K562 (cell line): ENCODE measurements around the gene CHL1. TPM values are rescaled to one million over a fixed set of nuclear protein-coding genes. Genes with fewer than 3 reads are reported as not detected.

ENCODE experiments used
- ATAC-seq: fragments of 200-7000 bp; cut with Tn5 transposase; 3 replicates; pipeline ENCODE4 v1.9.1; 2020; ENCODE audit warnings: moderate library complexity
- BruUV-seq: library from RNA; stranded (reverse); fragments of 400-500 nt; replicated peaks from 2 replicates; lab custom pipeline; 2021; lab: Mats Ljungman, UMichigan
- CTCF ChIA-PET: fragments of 300-600 bp; formaldehyde crosslinking; extraction: SDS; loops from one replicate; lab custom pipeline; 2021; ENCODE audit warnings: low intra/inter-chr PET ratio; lab: Yijun Ruan, JAX
- POLR2A ChIA-PET: fragments of 300-600, 350-650 bp; sonication (Branson Sonifier 250); formaldehyde crosslinking; extraction: SDS; loops from one replicate; lab custom pipeline; 2021; ENCODE audit warnings: antibody characterized with exemption, inconsistent platforms; lab: Yijun Ruan, JAX
- DNase-seq, 4 experiments: peaks; one replicate each; pipeline versions ENCODE4 v3.0.0 to v3.0.0-alpha.2; 2011 to 2018; ENCODE audit warnings: low spot score in 3 of 4, mixed read lengths in 3 of 4; ENCODE audit errors: extremely low read depth in 1 of 4
- FAIRE-seq: peaks from 2 replicates; lab custom pipeline; 2011; peaks lifted over from hg19 to GRCh38; lab: Jason Lieb, UNC
- H2AFZ ChIP-seq: 2 replicates; pipeline ENCODE4 v1.6.0; 2011; ENCODE audit warnings: low read depth, low read length, control low read depth, inconsistent platforms
- H3K27ac ChIP-seq: fragments of 200-600 bp; 3 replicates; pipeline ENCODE4 v1.8.0; 2011; ENCODE audit warnings: low read depth, mild to moderate bottlenecking, control low read depth, inconsistent platforms, low read length, moderate library complexity, mixed read lengths; ENCODE audit errors: extremely low read depth
- H3K27me3 ChIP-seq, 2 experiments: fragments of 300-600 bp in 1 of 2; 2 replicates in 1 of 2; 3 replicates in 1 of 2; pipeline versions ENCODE4 v1.6.0 to v1.8.0; 2011; ENCODE audit warnings: inconsistent platforms in 2 of 2, low read length in 2 of 2, mild to moderate bottlenecking in 1 of 2, mixed read lengths in 1 of 2, moderate library complexity in 1 of 2; ENCODE audit not compliant: control insufficient read depth in 2 of 2, insufficient read depth in 2 of 2
- H3K36me3 ChIP-seq: fragments of 300-600 bp; 3 replicates; pipeline ENCODE4 v1.8.0; 2011; ENCODE audit warnings: mild to moderate bottlenecking, low read length, inconsistent platforms; ENCODE audit not compliant: control insufficient read depth, insufficient read depth
- H3K4me1 ChIP-seq, 2 experiments: fragments of 200-600 bp in 1 of 2; replicated peaks in 1 of 2; 2 replicates in 1 of 2; 3 replicates in 1 of 2; pipeline versions ENCODE4 v1.5.1 to v1.8.0; 2011; ENCODE audit warnings: inconsistent platforms in 2 of 2, low read length in 2 of 2, mild to moderate bottlenecking in 1 of 2, mixed read lengths in 1 of 2, moderate library complexity in 1 of 2; ENCODE audit not compliant: control insufficient read depth in 2 of 2, insufficient read depth in 2 of 2
- H3K4me2 ChIP-seq: 2 replicates; pipeline ENCODE4 v1.6.1; 2011; ENCODE audit warnings: low read length, control low read depth, inconsistent platforms, mixed read lengths; ENCODE audit not compliant: insufficient read depth
- H3K4me3 ChIP-seq: fragments of 200-600 bp; sonication (generic), shearing (Covaris generic); 2 replicates; pipeline ENCODE4 v1.5.1; 2016; ENCODE audit warnings: control low read depth, inconsistent platforms
- H3K79me2 ChIP-seq: fragments of 200-600 bp; 3 replicates; pipeline ENCODE4 v1.8.0; 2011; ENCODE audit warnings: low read length, inconsistent platforms; ENCODE audit not compliant: control insufficient read depth, insufficient read depth
- H3K9ac ChIP-seq, 2 experiments: 2 replicates each; pipeline versions ENCODE4 v1.6.0 to v1.6.1; 2011; ENCODE audit warnings: low read depth in 2 of 2, low read length in 2 of 2, control low read depth in 1 of 2, inconsistent platforms in 1 of 2, mild to moderate bottlenecking in 1 of 2, mixed read lengths in 1 of 2; ENCODE audit not compliant: insufficient read depth in 1 of 2
- H3K9me1 ChIP-seq: one replicate; pipeline ENCODE4 v1.6.0; 2011; ENCODE audit warnings: inconsistent platforms, mild to moderate bottlenecking, low read length, moderate library complexity; ENCODE audit not compliant: control insufficient read depth, insufficient read depth
- H3K9me3 ChIP-seq: replicated peaks from 2 replicates; pipeline ENCODE4 v1.5.1; 2011; ENCODE audit warnings: low read depth, low read length, inconsistent platforms; ENCODE audit not compliant: control insufficient read depth, insufficient read depth
- H4K20me1 ChIP-seq: replicated peaks from 2 replicates; pipeline ENCODE4 v1.6.1; 2011; ENCODE audit warnings: low read length, inconsistent platforms, mixed read lengths; ENCODE audit not compliant: control insufficient read depth, insufficient read depth
- E2F3 ChIP-seq: fragments of 250-450 bp; sonication (Bioruptor Pico); IDR thresholded peaks from 2 replicates; pipeline ENCODE4 v1.4.0; 2020; ENCODE audit warnings: mild to moderate bottlenecking
- HES1 ChIP-seq: fragments of 450-650 bp; IDR thresholded peaks from 2 replicates; pipeline ENCODE4 v1.6.1; 2016; ENCODE audit warnings: low read depth, mild to moderate bottlenecking, moderate library complexity
- IRF9 ChIP-seq: fragments of 450-650 bp; IDR thresholded peaks from 2 replicates; pipeline ENCODE4 v1.6.1; 2016; ENCODE audit warnings: missing biosample characterization, missing genetic modification characterization
- KLF10 ChIP-seq: fragments of 250-450 bp; sonication (Bioruptor Pico); IDR thresholded peaks from 2 replicates; pipeline ENCODE4 v1.6.1; 2021; ENCODE audit warnings: matching md5 sums
- SIRT6 ChIP-seq: IDR thresholded peaks from one replicate; pipeline ENCODE4 v1.6.1; 2012; ENCODE audit warnings: low read depth, mild to moderate bottlenecking, control low read depth, inconsistent platforms, low read length, moderate library complexity
- SMARCB1 ChIP-seq: IDR thresholded peaks from 2 replicates; pipeline ENCODE4 v1.6.1; 2011; ENCODE audit warnings: improper control_type of control experiment, low read depth; ENCODE audit not compliant: insufficient read length
- SNIP1 ChIP-seq: fragments of 450-650 bp; IDR thresholded peaks from 2 replicates; pipeline ENCODE4 v1.7.1; 2017; ENCODE audit warnings: low read depth, mild to moderate bottlenecking
- ZHX1 ChIP-seq: fragments of 150-350 bp; conservative IDR thresholded peaks from 2 replicates; pipeline ENCODE4 v1.6.1; 2014; ENCODE audit warnings: low read length
- ZNF212 ChIP-seq: fragments of 450-650 bp; formaldehyde crosslinking; IDR thresholded peaks from 2 replicates; pipeline ENCODE4 v1.4.0; 2020; ENCODE audit warnings: mild to moderate bottlenecking
- ZNF263 ChIP-seq: sonication (generic); formaldehyde crosslinking; IDR thresholded peaks from 2 replicates; pipeline ENCODE4 v1.8.0; 2022; ENCODE audit warnings: mild to moderate bottlenecking, missing genetic modification reagents, borderline replicate concordance
- ZNF384 ChIP-seq: IDR thresholded peaks from 2 replicates; pipeline ENCODE4 v1.6.1; 2012; ENCODE audit warnings: low read depth, low read length, improper control_type of control experiment
- in situ Hi-C: fragments of 300-500 bp; cut with MboI; formaldehyde crosslinking; loops from 4 replicates; pipeline ENCODE4 v1.15.0; 2018; ENCODE audit warnings: inconsistent platforms, mixed read lengths
- intact Hi-C: fragments of 100-400 bp; cut with micrococcal nuclease; formaldehyde crosslinking; loops from 2 replicates; pipeline ENCODE4 v1.14.2; 2022
- polyA plus RNA-seq, 8 experiments: library from polyadenylated mRNA; depleted of rRNA in 4 of 8; stranded (reverse) in 5 of 8; unstranded in 3 of 8; fragments of >200 nt; fragmentation: Nextera tagmentation in 2 of 8; fragmentation: Illumina TruSeq in 1 of 8; extraction: Ambion mirVana in 2 of 8; extraction: Trizol in 1 of 8; gene quantifications; 2 replicates each; pipeline versions ENCODE4 v1.2.1 to v1.2.3, GENCODE V29; 2011 to 2014; ENCODE audit warnings: inconsistent platforms in 1 of 8, missing spikeins in 1 of 8
- total RNA-seq, 7 experiments: library from RNA; depleted of rRNA in 6 of 7; stranded (reverse); fragments of >200 nt in 6 of 7; fragmentation: Illumina TruSeq in 2 of 7; extraction: Trizol in 2 of 7; gene quantifications; 2 replicates each; pipeline versions ENCODE4 v1.2.1 to v1.2.3, GENCODE V29; 2011 to 2021; ENCODE audit warnings: low replicate concordance in 1 of 7
- TF ChIP-seq, protein P1 (sequence below): fragments of 450-650 bp; IDR thresholded peaks from 2 replicates; pipeline ENCODE4 v1.6.1; 2018; ENCODE audit not compliant: partially characterized antibody
- TF ChIP-seq, protein P2 (sequence below): fragments of 450-650 bp; IDR thresholded peaks from 2 replicates; pipeline ENCODE4 v1.6.1; 2016; ENCODE audit warnings: borderline replicate concordance

The CHL1 gene
- total and polyA plus RNA-seq, 9 of the 15 experiments (the other 6 are each of a cell fraction or from before 2014, with no cell fraction given), result 0.02 TPM; not detected in 8

- Histone ChIP-seq H3K27ac (no peak overlapping the region), H3K4me1 (no peaks in the 10 kb centered on the region), H3K9me3 (no peaks in the 10 kb centered on the region), H2AFZ (no peak overlapping the region), H3K4me3 (no peak overlapping the region), H3K79me2 (no peaks in the 10 kb centered on the region), H3K9me1 (no peaks in the 10 kb centered on the region), H3K4me2 (no peak overlapping the region), H3K36me3 (no peaks in the 10 kb centered on the region), H4K20me1 (no peaks in the 10 kb centered on the region), H3K9ac (no peak overlapping the region), H3K27me3 (no peaks in the 10 kb centered on the region)
- TF ChIP-seq, protein P1, sequence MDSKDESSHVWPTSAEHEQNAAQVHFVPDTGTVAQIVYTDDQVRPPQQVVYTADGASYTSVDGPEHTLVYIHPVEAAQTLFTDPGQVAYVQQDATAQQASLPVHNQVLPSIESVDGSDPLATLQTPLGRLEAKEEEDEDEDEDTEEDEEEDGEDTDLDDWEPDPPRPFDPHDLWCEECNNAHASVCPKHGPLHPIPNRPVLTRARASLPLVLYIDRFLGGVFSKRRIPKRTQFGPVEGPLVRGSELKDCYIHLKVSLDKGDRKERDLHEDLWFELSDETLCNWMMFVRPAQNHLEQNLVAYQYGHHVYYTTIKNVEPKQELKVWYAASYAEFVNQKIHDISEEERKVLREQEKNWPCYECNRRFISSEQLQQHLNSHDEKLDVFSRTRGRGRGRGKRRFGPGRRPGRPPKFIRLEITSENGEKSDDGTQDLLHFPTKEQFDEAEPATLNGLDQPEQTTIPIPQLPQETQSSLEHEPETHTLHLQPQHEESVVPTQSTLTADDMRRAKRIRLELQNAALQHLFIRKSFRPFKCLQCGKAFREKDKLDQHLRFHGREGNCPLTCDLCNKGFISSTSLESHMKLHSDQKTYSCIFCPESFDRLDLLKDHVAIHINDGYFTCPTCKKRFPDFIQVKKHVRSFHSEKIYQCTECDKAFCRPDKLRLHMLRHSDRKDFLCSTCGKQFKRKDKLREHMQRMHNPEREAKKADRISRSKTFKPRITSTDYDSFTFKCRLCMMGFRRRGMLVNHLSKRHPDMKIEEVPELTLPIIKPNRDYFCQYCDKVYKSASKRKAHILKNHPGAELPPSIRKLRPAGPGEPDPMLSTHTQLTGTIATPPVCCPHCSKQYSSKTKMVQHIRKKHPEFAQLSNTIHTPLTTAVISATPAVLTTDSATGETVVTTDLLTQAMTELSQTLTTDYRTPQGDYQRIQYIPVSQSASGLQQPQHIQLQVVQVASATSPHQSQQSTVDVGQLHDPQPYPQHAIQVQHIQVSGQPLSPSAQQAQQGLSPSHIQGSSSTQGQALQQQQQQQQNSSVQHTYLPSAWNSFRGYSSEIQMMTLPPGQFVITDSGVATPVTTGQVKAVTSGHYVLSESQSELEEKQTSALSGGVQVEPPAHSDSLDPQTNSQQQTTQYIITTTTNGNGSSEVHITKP, result no peak
- no peak for TF ChIP-seq ZNF263
- TF ChIP-seq SNIP1, result no peak
- no peak for TF ChIP-seq SMARCB1
- no peak for TF ChIP-seq E2F3 (CRISPR knock-in tag)
- TF ChIP-seq ZNF384, result no peak
- no peak for TF ChIP-seq IRF9 (tag)
- no peak for TF ChIP-seq ZNF212 (CRISPR knock-in tag)
- TF ChIP-seq, protein P2, sequence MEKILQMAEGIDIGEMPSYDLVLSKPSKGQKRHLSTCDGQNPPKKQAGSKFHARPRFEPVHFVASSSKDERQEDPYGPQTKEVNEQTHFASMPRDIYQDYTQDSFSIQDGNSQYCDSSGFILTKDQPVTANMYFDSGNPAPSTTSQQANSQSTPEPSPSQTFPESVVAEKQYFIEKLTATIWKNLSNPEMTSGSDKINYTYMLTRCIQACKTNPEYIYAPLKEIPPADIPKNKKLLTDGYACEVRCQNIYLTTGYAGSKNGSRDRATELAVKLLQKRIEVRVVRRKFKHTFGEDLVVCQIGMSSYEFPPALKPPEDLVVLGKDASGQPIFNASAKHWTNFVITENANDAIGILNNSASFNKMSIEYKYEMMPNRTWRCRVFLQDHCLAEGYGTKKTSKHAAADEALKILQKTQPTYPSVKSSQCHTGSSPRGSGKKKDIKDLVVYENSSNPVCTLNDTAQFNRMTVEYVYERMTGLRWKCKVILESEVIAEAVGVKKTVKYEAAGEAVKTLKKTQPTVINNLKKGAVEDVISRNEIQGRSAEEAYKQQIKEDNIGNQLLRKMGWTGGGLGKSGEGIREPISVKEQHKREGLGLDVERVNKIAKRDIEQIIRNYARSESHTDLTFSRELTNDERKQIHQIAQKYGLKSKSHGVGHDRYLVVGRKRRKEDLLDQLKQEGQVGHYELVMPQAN, result no peak
- TF ChIP-seq SIRT6, result no peak
- TF ChIP-seq KLF10 (CRISPR knock-in tag), result no peak
- TF ChIP-seq ZHX1, result no peak
- no peak for TF ChIP-seq HES1
- no peak for FAIRE-seq
- CTCF ChIA-PET, result no interaction called here
- intact Hi-C loops (no loop called here), in situ Hi-C loops (no loop called here)
- DNase-seq, result no peak
- no TSS peak for BruUV-seq
- no peak for ATAC-seq
- POLR2A ChIA-PET, result no interaction called here
These were observed 184.2 kb downstream of the CHL1 start for GRCh38 chr3:380801-381200.
